ENCODE measurements around the gene NFE2L2. TPM values are rescaled to one million over a fixed set of nuclear protein-coding genes. Genes with fewer than 3 reads are reported as not detected.

NFE2L2 gene
- total and polyA plus RNA-seq, 2 donors (not counting 1 experiment from before 2014, with no cell fraction given), result 142 to 166 TPM

DNA sequence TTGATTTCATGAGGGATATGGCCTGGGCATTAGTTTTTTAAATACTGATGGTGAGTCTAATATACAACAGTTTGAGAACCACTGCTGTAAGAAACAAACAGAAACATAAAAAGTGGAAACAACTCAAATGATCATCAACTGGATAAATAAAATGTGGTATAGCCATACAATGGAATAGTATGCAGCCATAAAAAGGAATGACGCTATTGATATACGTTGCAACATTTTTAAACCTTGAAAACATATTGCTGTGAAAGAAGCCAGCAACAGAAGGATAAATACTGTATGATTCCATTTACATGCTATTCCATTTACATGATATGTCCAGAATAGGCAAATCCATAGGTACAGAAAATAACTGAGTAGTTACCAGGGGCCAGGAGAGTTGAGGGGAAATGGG lies 6.5 kb downstream of the NFE2L2 start:
- no peak for DNase-seq (ENCODE audit: low read depth in 2 of 2)
- Histone ChIP-seq H3K9ac (ENCODE audit: insufficient read depth, low read length) (no peak overlapping the region), H3K4me1 (ENCODE audit: control insufficient read depth, extremely low read depth, insufficient read depth, low read length) (peaks cover 9% of the 10 kb centered on the region)

DNA sequence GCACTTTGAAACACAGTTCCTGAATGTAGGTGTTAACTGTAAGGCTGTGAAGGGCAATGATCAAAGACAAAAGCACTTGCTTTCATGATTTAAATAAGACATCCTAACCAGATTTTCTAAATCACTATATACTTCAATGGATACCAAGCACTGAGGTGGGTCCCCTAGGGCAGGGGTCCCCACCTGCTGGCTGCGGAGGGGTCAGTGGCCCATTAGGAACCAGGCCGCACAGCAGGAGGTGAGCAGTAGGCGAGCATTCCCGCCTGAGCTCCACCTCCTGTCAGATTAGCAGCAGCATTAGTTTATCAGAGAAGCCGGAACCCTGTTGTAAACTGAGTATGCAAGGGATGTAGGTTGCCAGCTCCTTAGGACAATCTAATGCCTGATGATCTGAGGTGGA lies 7.1 kb downstream of the NFE2L2 start:
- no peak for TF ChIP-seq EZH2 (IDR thresholded peaks at IDR 0.05; ENCODE audit: low read length, missing control alignments)
- TF ChIP-seq, protein P1, sequence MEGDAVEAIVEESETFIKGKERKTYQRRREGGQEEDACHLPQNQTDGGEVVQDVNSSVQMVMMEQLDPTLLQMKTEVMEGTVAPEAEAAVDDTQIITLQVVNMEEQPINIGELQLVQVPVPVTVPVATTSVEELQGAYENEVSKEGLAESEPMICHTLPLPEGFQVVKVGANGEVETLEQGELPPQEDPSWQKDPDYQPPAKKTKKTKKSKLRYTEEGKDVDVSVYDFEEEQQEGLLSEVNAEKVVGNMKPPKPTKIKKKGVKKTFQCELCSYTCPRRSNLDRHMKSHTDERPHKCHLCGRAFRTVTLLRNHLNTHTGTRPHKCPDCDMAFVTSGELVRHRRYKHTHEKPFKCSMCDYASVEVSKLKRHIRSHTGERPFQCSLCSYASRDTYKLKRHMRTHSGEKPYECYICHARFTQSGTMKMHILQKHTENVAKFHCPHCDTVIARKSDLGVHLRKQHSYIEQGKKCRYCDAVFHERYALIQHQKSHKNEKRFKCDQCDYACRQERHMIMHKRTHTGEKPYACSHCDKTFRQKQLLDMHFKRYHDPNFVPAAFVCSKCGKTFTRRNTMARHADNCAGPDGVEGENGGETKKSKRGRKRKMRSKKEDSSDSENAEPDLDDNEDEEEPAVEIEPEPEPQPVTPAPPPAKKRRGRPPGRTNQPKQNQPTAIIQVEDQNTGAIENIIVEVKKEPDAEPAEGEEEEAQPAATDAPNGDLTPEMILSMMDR (conservative IDR thresholded peaks at IDR 0.05 in 1 of 2, IDR thresholded peaks at IDR 0.05 in 1 of 2; ENCODE audit: low read depth in 1 of 2, low read length in 2 of 2), result no peak
- Histone ChIP-seq H4K20me1 (ENCODE audit: control insufficient read depth, extremely low read depth, insufficient read depth, low read length) (peaks cover 13% of the 10 kb centered on the region), H3K4me1 (ENCODE audit: control insufficient read depth, extremely low read depth, insufficient read depth, low read length) (peaks cover 15% of the 10 kb centered on the region), H3K36me3 (ENCODE audit: control insufficient read depth, insufficient read depth, low read length) (no peaks in the 10 kb centered on the region), H3K4me3 (replicated peaks in 1 of 4; ENCODE audit: control extremely low read depth in 1 of 4, insufficient read depth in 1 of 4, low read depth in 3 of 4, low read length in 4 of 4) (no peak overlapping the region), H3K27ac (ENCODE audit: insufficient read depth, low read length) (no peak overlapping the region), H3K9ac (ENCODE audit: insufficient read depth, low read length) (no peak overlapping the region), H3K4me2 (ENCODE audit: extremely low read depth, insufficient read depth, low read length) (no peak overlapping the region), H3K79me2 (ENCODE audit: control insufficient read depth, insufficient read depth, low read length) (peaks cover 99% of the 10 kb centered on the region), H3K9me3 (ENCODE audit: control insufficient read depth, insufficient read depth, low read depth, low read length) (no peaks in the 10 kb centered on the region), H3K27me3 (ENCODE audit: control insufficient read depth, insufficient read depth, low read length) (no peaks in the 10 kb centered on the region), H2AFZ (ENCODE audit: low read length) (no peak overlapping the region)
- no peak for DNase-seq (ENCODE audit: low read depth in 2 of 2)

More for the DNA sequence above, 6.5 kb downstream of the NFE2L2 start:
- no peak overlapping the region for H2AFZ ChIP-seq (ENCODE audit: low read length)
- no peaks in the 10 kb centered on the region for H3K27me3 ChIP-seq (ENCODE audit: control insufficient read depth, insufficient read depth, low read length)
- H3K4me3 ChIP-seq (replicated peaks in 1 of 4; ENCODE audit: control extremely low read depth in 1 of 4, insufficient read depth in 1 of 4, low read depth in 3 of 4, low read length in 4 of 4), result no peak overlapping the region
- no peak overlapping the region for H3K27ac ChIP-seq (ENCODE audit: insufficient read depth, low read length)
- no peak for TF ChIP-seq EZH2 (IDR thresholded peaks at IDR 0.05; ENCODE audit: low read length, missing control alignments)
- TF ChIP-seq, protein P1 (conservative IDR thresholded peaks at IDR 0.05 in 1 of 2, IDR thresholded peaks at IDR 0.05 in 1 of 2; ENCODE audit: low read depth in 1 of 2, low read length in 2 of 2), result no peak
- H4K20me1 ChIP-seq (ENCODE audit: control insufficient read depth, extremely low read depth, insufficient read depth, low read length), result peaks cover 10% of the 10 kb centered on the region
- no peaks in the 10 kb centered on the region for H3K36me3 ChIP-seq (ENCODE audit: control insufficient read depth, insufficient read depth, low read length)
- H3K4me2 ChIP-seq (ENCODE audit: extremely low read depth, insufficient read depth, low read length), result no peak overlapping the region
- H3K79me2 ChIP-seq (ENCODE audit: control insufficient read depth, insufficient read depth, low read length), result peaks cover 99% of the 10 kb centered on the region
- H3K9me3 ChIP-seq (ENCODE audit: control insufficient read depth, insufficient read depth, low read depth, low read length), result no peaks in the 10 kb centered on the region

DNA sequence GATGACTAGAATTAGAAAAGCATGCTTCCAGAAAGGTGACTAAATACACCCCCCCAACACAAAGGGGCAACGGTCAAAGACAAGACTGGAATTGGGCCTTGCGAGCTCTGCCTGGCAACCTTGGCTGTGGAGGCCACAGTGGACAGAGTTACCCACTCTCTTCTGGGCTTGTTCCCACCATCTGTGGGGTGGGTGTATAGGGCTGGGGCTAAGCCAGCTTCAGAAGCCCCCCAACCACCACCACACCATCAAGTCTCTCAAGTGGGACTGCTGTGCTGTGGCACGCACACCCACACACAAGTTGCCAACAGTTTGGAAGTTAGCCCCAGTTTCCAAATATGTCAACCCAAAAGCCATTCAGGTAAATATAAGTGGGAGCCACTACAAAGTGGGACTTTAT lies 7.8 kb downstream of the NFE2L2 start:
- Histone ChIP-seq H3K79me2 (ENCODE audit: control insufficient read depth, insufficient read depth, low read length) (peaks cover 98% of the 10 kb centered on the region), H2AFZ (ENCODE audit: low read length) (no peak overlapping the region), H3K36me3 (ENCODE audit: control insufficient read depth, insufficient read depth, low read length) (no peaks in the 10 kb centered on the region), H4K20me1 (ENCODE audit: control insufficient read depth, extremely low read depth, insufficient read depth, low read length) (peaks cover 13% of the 10 kb centered on the region), H3K4me1 (ENCODE audit: control insufficient read depth, extremely low read depth, insufficient read depth, low read length) (peaks cover 18% of the 10 kb centered on the region), H3K27me3 (ENCODE audit: control insufficient read depth, insufficient read depth, low read length) (no peaks in the 10 kb centered on the region), H3K4me3 (replicated peaks in 1 of 4; ENCODE audit: control extremely low read depth in 1 of 4, insufficient read depth in 1 of 4, low read depth in 3 of 4, low read length in 4 of 4) (no peak overlapping the region), H3K9ac (ENCODE audit: insufficient read depth, low read length) (no peak overlapping the region), H3K4me2 (ENCODE audit: extremely low read depth, insufficient read depth, low read length) (no peak overlapping the region), H3K9me3 (ENCODE audit: control insufficient read depth, insufficient read depth, low read depth, low read length) (no peaks in the 10 kb centered on the region), H3K27ac (ENCODE audit: insufficient read depth, low read length) (no peak overlapping the region)
- TF ChIP-seq, protein P1 (conservative IDR thresholded peaks at IDR 0.05 in 1 of 2, IDR thresholded peaks at IDR 0.05 in 1 of 2; ENCODE audit: low read depth in 1 of 2, low read length in 2 of 2), result no peak
- TF ChIP-seq EZH2 (IDR thresholded peaks at IDR 0.05; ENCODE audit: low read length, missing control alignments), result no peak
- no peak for DNase-seq (ENCODE audit: low read depth in 2 of 2)

All from fibroblast of lung (primary cell).